ENCODE data around the gene TUFM.
"Not testable (repeated sequence)": the region's sequence is repeated elsewhere in the genome, so short reads cannot be mapped to it uniquely, and the experiment has no call there.

The TUFM gene

GRCh38 chr16:28846080-28846932 lies at the start of gene TUFM:
Gene TUFM (minus strand): TSS chr16:28846348. CDS start chr16:28846269, 79 bp downstream.
- peak; percentile 87 to 96 (median 92) for DNase-seq (ENCODE audit: low read depth in 2 of 3, low spot score in 2 of 3)

- no peak for DNase-seq (ENCODE audit: low read depth in 2 of 3, low spot score in 2 of 3)
Observed at GRCh38 chr16:28895609-28896008, 49.5 kb upstream of the TUFM start.

- DNase-seq (ENCODE audit: low read depth in 2 of 3, low spot score in 2 of 3), result no peak
Observed at GRCh38 chr16:28893291-28893690, 47.1 kb upstream of the TUFM start.

GRCh38 chr16:28891964-28892890 lies 46.1 kb upstream of the TUFM start:
- no peak for DNase-seq (ENCODE audit: low read depth in 2 of 3, low spot score in 2 of 3)

GRCh38 chr16:28890355-28890754 lies 44.2 kb upstream of the TUFM start:
- DNase-seq (ENCODE audit: low read depth in 2 of 3, low spot score in 2 of 3), result not testable (repeated sequence)

- no peak for DNase-seq (ENCODE audit: low read depth in 2 of 3, low spot score in 2 of 3)
Observed at GRCh38 chr16:28886945-28887344, 40.8 kb upstream of the TUFM start.

GRCh38 chr16:28884045-28884444 lies 37.9 kb upstream of the TUFM start:
- DNase-seq (ENCODE audit: low read depth in 2 of 3, low spot score in 2 of 3), result no peak

GRCh38 chr16:28883221-28883996 lies 37.3 kb upstream of the TUFM start:
- no peak for DNase-seq (ENCODE audit: low read depth in 2 of 3, low spot score in 2 of 3)

GRCh38 chr16:28882551-28883160 lies 36.5 kb upstream of the TUFM start:
- no peak for DNase-seq (ENCODE audit: low read depth in 2 of 3, low spot score in 2 of 3)

- DNase-seq (ENCODE audit: low read depth in 2 of 3, low spot score in 2 of 3), result not testable (repeated sequence)
Observed at GRCh38 chr16:28881565-28881964, 35.4 kb upstream of the TUFM start.

GRCh38 chr16:28880955-28881354 lies 34.8 kb upstream of the TUFM start:
- DNase-seq (ENCODE audit: low read depth in 2 of 3, low spot score in 2 of 3), result no peak

GRCh38 chr16:28880589-28880915 lies 34.4 kb upstream of the TUFM start:
- DNase-seq (ENCODE audit: low read depth in 2 of 3, low spot score in 2 of 3), result no peak

- peak; percentile 82 to 84 (median 83) for DNase-seq (ENCODE audit: low read depth in 2 of 3, low spot score in 2 of 3)
Observed at GRCh38 chr16:28879841-28880588, 33.9 kb upstream of the TUFM start.

- peak in 1 of 3 experiments; percentile 18 for DNase-seq (ENCODE audit: low read depth in 2 of 3, low spot score in 2 of 3)
Observed at GRCh38 chr16:28879261-28879840, 33.2 kb upstream of the TUFM start.

- DNase-seq (ENCODE audit: low read depth in 2 of 3, low spot score in 2 of 3), result no peak
Observed at GRCh38 chr16:28878083-28878926, 32.2 kb upstream of the TUFM start, which contains the start of gene ATP2A1. Gene ATP2A1 (plus strand): TSS chr16:28878488. CDS start chr16:28878672, 184 bp downstream.

GRCh38 chr16:28877655-28878000 lies 31.5 kb upstream of the TUFM start:
- no peak for DNase-seq (ENCODE audit: low read depth in 2 of 3, low spot score in 2 of 3)

- no peak for DNase-seq (ENCODE audit: low read depth in 2 of 3, low spot score in 2 of 3)
Observed at GRCh38 chr16:28876973-28877654, 31.0 kb upstream of the TUFM start.

- DNase-seq (ENCODE audit: low read depth in 2 of 3, low spot score in 2 of 3), result no peak
Observed at GRCh38 chr16:28876019-28876659, 30.0 kb upstream of the TUFM start.
